C4-2B (cell line): ENCODE data around the gene UQCR11.

Source experiments
- H3K27ac ChIP-seq: fragments of 450-650 bp; 2 replicates; pipeline ENCODE4 v1.5.1; 2017
- CTCF ChIP-seq: fragments of 450-650 bp; conservative IDR thresholded peaks from 2 replicates; pipeline ENCODE4 v1.5.1; 2017; ENCODE audit warnings: mild to moderate bottlenecking
- ZFX ChIP-seq: fragments of 450-650 bp; IDR thresholded peaks from 2 replicates; pipeline ENCODE4 v1.6.1; 2017

The UQCR11 gene

GRCh38 chr19:1568320-1569019 is 36.8 kb downstream of the UQCR11 start, which contains the start of gene MEX3D:
TSS of gene MEX3D (minus strand) at chr19:1568325. CDS start at chr19:1568058, 267 bp downstream.
- no peak for TF ChIP-seq ZFX
- TF ChIP-seq CTCF, result no peak
- H3K27ac ChIP-seq, result peak within 1 kb of the TSS; percentile 83

DNA sequence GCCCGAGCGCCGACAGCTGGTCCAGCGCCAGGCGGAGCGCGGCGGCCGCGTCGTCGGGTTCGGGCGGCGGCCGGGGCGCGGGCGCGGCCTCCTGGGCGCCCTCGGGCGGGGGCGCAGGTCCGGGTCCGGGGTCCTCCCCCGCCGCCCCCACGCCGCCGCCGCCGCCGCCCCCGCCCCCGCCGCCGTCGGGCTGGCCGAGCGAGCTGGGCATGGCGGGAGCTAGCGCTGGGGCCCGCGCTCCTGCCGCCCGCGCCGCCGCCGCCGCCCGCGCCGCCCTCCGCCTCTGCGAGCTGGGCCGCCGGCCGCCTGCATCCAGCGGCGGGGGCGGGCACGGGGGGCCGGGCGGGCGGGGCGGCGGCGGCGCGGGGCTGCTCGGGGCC is 37.4 kb downstream of the UQCR11 start:
- TF ChIP-seq CTCF (no peak), ZFX (no peak)
- H3K27ac ChIP-seq, result peak overlapping the region; percentile 83

DNA sequence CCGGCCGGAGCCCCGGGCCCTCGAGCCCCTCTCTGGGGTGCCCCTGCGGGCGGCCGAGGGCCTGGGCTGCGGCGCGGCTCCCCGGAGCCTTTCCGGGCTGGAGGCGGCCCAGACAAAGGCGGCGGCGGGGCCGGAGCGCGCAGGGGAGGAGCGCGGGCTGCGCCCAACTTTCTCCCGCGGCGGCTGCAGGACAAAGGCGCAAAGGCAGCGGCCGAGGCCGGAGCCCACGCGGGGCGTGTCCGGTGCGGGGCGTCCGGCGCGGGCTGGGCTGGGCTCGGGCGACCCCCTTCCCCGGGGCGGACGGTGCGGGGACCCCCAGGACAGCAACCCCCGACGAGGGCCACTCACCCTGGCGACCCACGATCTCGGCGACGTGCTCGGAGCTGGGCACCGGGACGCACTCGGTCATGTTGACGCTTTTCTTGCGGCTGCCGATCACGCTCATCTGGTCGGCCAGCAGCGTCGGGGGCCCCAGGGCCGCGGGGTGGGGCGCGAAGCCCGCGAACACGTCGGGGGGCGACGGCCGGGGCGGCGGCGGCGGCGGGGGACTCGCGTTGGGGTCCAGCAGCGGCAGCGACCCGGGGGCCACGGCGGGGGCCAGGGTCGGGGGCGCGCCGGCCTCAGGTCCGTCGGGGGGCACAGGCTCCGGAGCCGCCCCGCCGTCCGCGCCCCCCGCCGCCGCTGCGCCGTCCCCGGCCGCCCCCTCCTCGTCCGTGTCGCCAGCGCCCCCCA is 38.0 kb downstream of the UQCR11 start:
- H3K27ac ChIP-seq, result peak overlapping the region; percentile 83
- peak; percentile 57; the same call in 1 of the 2 replicates for TF ChIP-seq ZFX
- TF ChIP-seq CTCF, result no peak

GRCh38 chr19:1566392-1567115 is 38.7 kb downstream of the UQCR11 start:
- H3K27ac ChIP-seq, result peak overlapping the region; percentile 83
- TF ChIP-seq ZFX (no peak), CTCF (no peak)

GRCh38 chr19:1563251-1563650 is 42.0 kb downstream of the UQCR11 start:
- H3K27ac ChIP-seq, result no peak overlapping the region
- TF ChIP-seq ZFX (no peak), CTCF (no peak)

DNA sequence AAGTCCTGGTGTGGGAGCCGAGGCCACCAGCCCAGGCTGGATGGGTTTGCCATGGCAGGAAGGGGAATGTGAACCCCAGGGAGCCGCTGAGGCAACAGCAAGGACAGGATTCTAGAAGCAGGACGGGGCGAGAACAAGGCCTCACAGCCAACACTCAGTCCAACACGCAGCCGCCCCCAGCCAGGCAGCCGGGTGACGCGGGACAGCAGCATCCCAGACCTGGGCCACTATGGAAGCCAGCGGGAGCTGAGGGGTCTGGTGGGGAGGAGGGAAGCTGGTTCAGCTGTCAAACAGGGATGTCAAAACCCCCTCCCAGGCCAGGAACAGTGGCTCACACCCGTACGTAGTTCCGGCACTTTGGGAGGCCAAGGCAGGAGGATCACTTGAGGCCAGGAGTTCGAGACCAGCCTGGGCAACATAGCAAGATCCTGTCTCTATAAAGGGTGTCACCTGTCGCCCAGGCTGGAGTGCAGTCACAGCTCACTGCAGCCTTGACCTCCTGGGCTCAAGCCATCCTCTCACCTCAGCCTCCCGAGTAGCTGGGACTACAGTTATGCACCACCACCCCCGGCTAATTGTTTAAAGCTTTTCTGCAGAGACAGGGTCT is 43.9 kb downstream of the UQCR11 start:
- H3K27ac ChIP-seq, result no peak overlapping the region
- TF ChIP-seq ZFX (no peak), CTCF (no peak)
